Measurements from ENCODE around the gene CAPN11. TPM values are rescaled to one million over a fixed set of nuclear protein-coding genes. Genes with fewer than 3 reads are reported as not detected.

Gene CAPN11
- total RNA-seq, 1 donor from 2014 or later, result 2.3 TPM

GRCh38 chr6:44227148-44227793, 68.7 kb downstream of the CAPN11 start:
- DNase-seq (ENCODE audit: low spot score), result no peak
- Mint-ChIP-seq H3K9me3 (ENCODE audit: unreplicated experiment) (no peaks in the 10 kb centered on the region), H3K36me3 (ENCODE audit: low read depth, unreplicated experiment) (peaks cover 36% of the 10 kb centered on the region), H3K27me3 (ENCODE audit: unreplicated experiment) (peaks cover 3% of the 10 kb centered on the region), H3K27ac (ENCODE audit: unreplicated experiment) (no peak overlapping the region), H3K4me1 (ENCODE audit: unreplicated experiment) (peaks cover 37% of the 10 kb centered on the region), H3K4me3 (ENCODE audit: unreplicated experiment) (no peak overlapping the region)
- no peak for TF ChIP-seq CTCF (IDR thresholded peaks at IDR 0.05; ENCODE audit: unreplicated experiment)

- H3K9me3 Mint-ChIP-seq (ENCODE audit: unreplicated experiment), result no peaks in the 10 kb centered on the region
- no peak overlapping the region for H3K27ac Mint-ChIP-seq (ENCODE audit: unreplicated experiment)
- peaks cover 3% of the 10 kb centered on the region for H3K27me3 Mint-ChIP-seq (ENCODE audit: unreplicated experiment)
- no peak for DNase-seq (ENCODE audit: low spot score)
- H3K4me3 Mint-ChIP-seq (ENCODE audit: unreplicated experiment), result no peak overlapping the region
- no peak for TF ChIP-seq CTCF (IDR thresholded peaks at IDR 0.05; ENCODE audit: unreplicated experiment)
- peaks cover 41% of the 10 kb centered on the region for H3K36me3 Mint-ChIP-seq (ENCODE audit: low read depth, unreplicated experiment)
- H3K4me1 Mint-ChIP-seq (ENCODE audit: unreplicated experiment), result peaks cover 36% of the 10 kb centered on the region
Observed at GRCh38 chr6:44228031-44228430, 69.4 kb downstream of the CAPN11 start.

GRCh38 chr6:44228433-44228832, 69.8 kb downstream of the CAPN11 start:
- no peak for DNase-seq (ENCODE audit: low spot score)
- Mint-ChIP-seq H3K27me3 (ENCODE audit: unreplicated experiment) (peaks cover 4% of the 10 kb centered on the region), H3K4me1 (ENCODE audit: unreplicated experiment) (peaks cover 39% of the 10 kb centered on the region), H3K9me3 (ENCODE audit: unreplicated experiment) (no peaks in the 10 kb centered on the region), H3K27ac (ENCODE audit: unreplicated experiment) (no peak overlapping the region), H3K36me3 (ENCODE audit: low read depth, unreplicated experiment) (peaks cover 43% of the 10 kb centered on the region), H3K4me3 (ENCODE audit: unreplicated experiment) (no peak overlapping the region)
- TF ChIP-seq CTCF (IDR thresholded peaks at IDR 0.05; ENCODE audit: unreplicated experiment), result no peak

- H3K27ac Mint-ChIP-seq (ENCODE audit: unreplicated experiment), result no peak overlapping the region
- no peaks in the 10 kb centered on the region for H3K9me3 Mint-ChIP-seq (ENCODE audit: unreplicated experiment)
- peaks cover 8% of the 10 kb centered on the region for H3K27me3 Mint-ChIP-seq (ENCODE audit: unreplicated experiment)
- H3K36me3 Mint-ChIP-seq (ENCODE audit: low read depth, unreplicated experiment), result peaks cover 47% of the 10 kb centered on the region
- peaks cover 43% of the 10 kb centered on the region for H3K4me1 Mint-ChIP-seq (ENCODE audit: unreplicated experiment)
- no peak for TF ChIP-seq CTCF (IDR thresholded peaks at IDR 0.05; ENCODE audit: unreplicated experiment)
- no peak overlapping the region for H3K4me3 Mint-ChIP-seq (ENCODE audit: unreplicated experiment)
- DNase-seq (ENCODE audit: low spot score), result no peak
Observed at GRCh38 chr6:44228836-44229235, 70.2 kb downstream of the CAPN11 start.

GRCh38 chr6:44229376-44230033, 70.9 kb downstream of the CAPN11 start:
- H3K9me3 Mint-ChIP-seq (ENCODE audit: unreplicated experiment), result no peaks in the 10 kb centered on the region
- no peak for TF ChIP-seq CTCF (IDR thresholded peaks at IDR 0.05; ENCODE audit: unreplicated experiment)
- H3K4me3 Mint-ChIP-seq (ENCODE audit: unreplicated experiment), result no peak overlapping the region
- DNase-seq (ENCODE audit: low spot score), result no peak
- H3K27ac Mint-ChIP-seq (ENCODE audit: unreplicated experiment), result no peak overlapping the region
- H3K27me3 Mint-ChIP-seq (ENCODE audit: unreplicated experiment), result peaks cover 8% of the 10 kb centered on the region
- peaks cover 42% of the 10 kb centered on the region for H3K4me1 Mint-ChIP-seq (ENCODE audit: unreplicated experiment)
- H3K36me3 Mint-ChIP-seq (ENCODE audit: low read depth, unreplicated experiment), result peaks cover 47% of the 10 kb centered on the region

Measured in endothelial cell (in vitro differentiated cells).